Activated CD4-positive, alpha-beta T cell treated with anti-CD3 and anti-CD28 coated beads, Interleukin-2, amount 50 U/mL, for 1 hour (primary cell): ENCODE results near the gene CMTR1.
"Not testable (repeated sequence)": the region's sequence is repeated elsewhere in the genome, so short reads cannot be mapped to it uniquely, and the experiment has no call there.

Experiments
- DNase-seq: peaks from one replicate; pipeline ENCODE4 v3.0.0-alpha.2; 2020

Gene CMTR1

DNA sequence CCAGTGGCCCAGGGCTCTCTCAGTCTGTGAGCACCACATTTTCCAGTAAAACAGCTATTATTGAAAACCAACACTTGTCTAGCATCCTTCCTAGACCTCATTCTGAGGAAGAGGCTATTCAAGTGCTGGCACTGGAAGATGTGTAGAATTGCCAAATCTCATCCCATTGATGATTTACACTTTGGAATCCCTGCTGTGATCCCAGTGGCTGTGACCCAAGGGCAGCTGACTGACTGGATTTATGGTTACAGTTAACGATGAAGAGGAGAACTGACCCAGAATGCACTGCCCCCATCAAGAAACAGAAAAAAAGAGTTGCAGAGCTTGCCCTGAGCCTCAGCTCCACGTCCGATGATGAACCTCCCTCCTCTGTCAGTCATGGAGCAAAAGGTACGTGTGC lies 2.4 kb downstream of the CMTR1 start:
- DNase-seq: no peak

DNA sequence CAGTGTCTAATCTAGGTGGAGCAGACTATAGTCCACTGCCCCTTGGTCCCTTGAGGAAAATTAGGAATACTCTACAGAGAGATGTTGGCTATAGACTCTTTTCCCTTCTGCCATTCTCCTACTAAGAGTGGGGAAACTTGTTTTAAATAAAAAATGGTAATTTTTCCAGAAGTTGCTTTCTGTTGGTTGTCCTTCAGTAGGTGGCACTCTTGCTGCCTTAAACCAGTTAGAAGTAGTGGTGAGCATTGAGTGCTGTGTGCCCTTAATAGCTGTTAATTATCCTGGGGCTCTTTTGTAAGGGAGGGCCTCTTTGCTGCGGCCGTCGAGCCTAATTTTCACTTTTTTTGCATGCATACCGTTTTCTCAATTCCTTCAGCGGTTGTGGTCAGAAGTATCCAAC lies 2.8 kb downstream of the CMTR1 start:
- no peak for DNase-seq

DNA sequence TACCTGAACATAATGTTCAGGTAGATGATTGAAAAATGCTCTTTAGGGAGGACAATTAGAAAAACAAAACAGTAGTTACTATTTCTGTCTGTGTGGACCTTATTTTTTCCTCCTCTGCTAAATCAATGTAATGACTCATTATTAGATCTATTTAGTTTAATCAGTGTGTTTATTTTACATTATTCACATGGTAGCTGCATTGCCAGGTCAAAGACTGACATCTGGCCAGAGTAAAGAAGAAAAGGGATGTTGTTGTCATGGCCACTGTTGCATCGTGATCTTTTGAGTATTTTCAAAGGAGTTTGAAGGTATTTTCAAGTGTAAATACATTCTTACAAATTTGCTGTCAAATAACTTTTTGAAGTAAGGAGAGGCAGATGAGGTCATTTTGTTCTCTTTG lies 5.9 kb downstream of the CMTR1 start:
- DNase-seq: no peak

DNA sequence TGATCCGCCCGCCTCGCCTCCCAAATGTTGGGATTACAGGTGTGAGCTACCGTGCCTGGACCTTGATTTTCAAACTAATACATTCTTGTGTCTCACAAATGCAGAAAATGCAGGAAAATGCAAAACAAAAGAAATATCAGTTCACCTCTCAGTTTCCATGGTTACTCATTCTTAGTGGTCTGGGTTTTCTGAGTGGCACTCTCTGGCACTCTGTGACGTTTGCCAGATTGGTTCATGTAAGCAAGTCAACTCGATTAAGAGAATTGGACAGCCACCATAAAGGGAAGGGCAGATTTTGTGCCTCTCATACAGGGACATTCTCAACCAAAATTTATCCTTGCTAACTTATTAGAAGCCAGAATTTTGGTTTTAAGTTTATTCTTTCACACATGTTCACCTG lies 8.6 kb downstream of the CMTR1 start:
- no peak for DNase-seq

GRCh38 chr6:37442416-37443215 lies 9.6 kb downstream of the CMTR1 start:
- no peak for DNase-seq

DNA sequence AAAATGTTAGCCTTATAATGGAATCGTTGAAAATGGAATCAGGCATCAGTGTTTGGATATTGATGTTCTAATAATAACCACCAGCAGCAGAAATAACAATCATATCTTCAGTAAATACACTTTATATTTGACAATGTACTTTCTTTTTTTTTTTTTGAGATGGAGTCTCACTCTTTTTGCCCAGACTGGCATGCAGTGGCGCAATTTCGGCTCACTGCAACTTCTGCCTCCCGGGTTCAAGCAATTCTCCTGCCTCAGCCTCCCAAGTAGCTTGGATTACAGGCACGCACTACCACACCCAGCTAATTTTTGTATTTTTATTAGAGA lies 10.2 kb downstream of the CMTR1 start:
- DNase-seq: not testable (repeated sequence)

GRCh38 chr6:37449984-37450383 lies 17.0 kb downstream of the CMTR1 start:
- no peak for DNase-seq

- DNase-seq: no peak
Observed at GRCh38 chr6:37451441-37452193, 18.6 kb downstream of the CMTR1 start.

GRCh38 chr6:37452522-37452921 lies 19.5 kb downstream of the CMTR1 start:
- no peak for DNase-seq

- DNase-seq: no peak
Observed at GRCh38 chr6:37454420-37455140, 21.6 kb downstream of the CMTR1 start.

DNA sequence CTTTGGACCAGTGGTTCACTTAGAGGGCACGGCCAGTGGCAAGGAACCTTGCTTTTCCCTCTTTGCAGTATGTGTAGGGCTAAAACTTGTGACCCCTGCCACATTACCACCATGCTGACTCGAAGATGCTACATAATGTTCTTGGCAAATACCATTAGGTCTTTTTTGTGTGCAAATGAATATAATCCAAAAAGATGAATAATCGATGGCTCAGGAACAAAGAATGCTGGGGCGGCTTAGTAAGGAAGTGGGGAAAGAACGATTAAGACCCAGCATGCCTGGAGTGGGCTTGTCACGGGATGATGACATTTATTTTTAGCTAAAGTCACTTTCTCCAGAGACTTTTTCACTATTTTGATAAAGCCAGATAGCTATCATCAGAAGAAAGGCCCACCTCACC lies 23.1 kb downstream of the CMTR1 start:
- DNase-seq: no peak

DNA sequence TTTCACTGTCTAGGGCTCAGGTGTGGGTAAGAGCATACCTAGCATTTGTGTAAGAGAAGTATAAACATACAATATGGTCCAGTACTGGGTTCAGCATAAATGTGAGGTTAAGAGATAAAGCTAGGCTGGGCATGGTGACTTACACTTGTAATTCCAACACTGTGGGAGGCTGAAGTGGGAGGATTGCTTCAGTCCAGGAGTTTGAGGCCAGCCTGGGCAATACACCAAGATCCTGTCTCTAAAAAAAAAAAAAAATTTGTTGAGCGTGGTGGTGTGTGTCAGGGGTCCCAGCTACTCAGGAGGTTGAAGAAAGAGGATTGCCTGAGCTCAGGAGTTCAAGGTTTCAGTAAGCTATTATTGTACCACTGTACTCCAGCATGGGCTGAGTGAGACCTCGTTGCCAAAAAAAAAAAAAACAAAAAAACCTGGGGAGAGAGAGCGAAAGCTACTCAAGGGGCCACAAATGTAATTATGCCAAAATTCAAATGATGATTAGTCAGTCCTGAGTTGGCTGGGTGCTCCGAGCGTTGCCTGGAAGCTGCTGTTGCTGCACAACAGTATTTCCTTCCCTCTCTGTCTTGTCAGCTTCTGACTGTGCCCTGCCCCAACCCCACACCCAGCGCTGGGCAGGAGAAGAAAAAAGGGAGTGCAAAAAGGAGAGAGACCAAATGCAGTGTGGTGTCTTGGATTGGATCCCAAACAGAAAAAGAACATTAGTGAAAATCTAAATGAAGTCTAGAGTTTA lies 24.0 kb downstream of the CMTR1 start:
- no peak for DNase-seq

DNA sequence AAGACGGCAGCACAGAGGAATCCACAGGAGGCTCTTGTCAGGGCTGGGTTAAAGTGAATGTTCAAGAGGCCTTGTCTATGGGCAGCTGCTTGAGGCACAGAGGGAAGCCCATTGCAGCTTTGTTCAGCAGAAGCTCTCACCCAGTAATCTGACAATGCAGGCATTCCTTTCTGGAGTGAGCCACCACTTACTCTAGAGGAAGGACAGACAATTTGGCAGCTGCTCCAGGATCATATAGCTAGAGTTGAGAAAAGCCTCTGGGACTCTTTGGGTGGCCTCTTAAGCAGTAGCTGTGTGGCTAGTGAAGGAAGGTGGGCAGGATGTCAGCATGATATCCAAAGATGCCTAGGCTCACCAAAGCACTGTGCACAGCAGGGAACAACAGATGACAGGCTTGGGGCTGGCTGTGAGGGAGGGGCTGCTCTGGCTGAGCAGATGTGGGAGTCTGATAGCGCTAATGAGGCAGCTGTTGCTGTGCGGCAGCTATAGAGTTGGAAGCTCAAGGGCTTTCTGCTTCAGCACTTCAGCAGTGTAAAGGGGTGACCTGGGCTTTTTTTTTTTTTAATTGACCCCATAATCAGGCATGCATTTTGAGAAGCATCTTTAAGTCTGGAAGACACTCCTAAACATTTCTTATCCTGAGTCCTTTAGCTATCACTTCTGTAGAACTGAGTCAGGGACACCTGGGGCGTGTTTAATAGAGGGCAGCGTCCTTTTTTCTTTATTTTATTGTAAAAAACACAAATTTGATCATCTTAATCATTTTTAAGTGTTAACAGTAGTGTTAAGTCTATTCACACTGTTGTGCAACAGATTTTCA lies 27.2 kb downstream of the CMTR1 start:
- DNase-seq: no peak

GRCh38 chr6:37460805-37461204 lies 27.8 kb downstream of the CMTR1 start:
- DNase-seq: no peak

DNA sequence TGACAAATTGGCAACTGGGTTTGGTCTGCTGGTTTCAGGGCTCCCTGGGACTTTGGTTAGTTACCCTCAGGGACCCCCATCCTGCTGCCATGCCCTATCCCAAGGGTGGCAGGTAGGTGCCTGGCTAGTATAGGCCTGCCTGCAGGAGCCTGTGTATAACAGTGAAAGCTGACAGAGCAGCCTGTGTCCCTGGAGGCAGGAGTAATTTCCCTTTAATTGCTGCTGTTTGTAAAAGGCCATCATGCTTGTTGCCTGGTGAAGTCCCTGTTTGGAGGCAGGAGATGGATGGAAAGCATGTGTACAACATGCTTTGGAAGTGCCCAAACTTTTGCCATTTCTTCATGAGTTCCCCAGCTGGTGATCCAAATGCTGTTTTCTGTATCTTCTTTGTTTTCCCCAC lies 30.1 kb downstream of the CMTR1 start:
- DNase-seq: no peak

DNA sequence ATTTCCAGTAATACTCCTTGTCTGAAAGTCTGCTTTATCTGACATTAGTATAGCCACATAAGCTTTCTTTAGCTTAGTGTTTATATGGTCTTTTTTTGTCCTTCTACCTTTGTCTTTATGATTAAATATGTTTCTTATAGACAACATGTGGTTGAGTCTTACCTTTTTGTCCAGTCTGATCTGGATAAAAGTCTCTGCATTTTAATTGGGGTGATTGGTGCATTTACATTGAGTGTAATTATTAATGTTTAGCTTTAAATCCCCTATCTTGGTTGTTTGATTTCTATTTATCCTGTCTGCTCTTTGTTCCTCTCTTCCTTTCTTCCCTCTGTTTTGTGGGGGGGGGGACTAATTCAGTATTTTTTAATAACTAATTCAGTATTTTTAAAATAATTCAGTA lies 34.7 kb downstream of the CMTR1 start:
- no peak for DNase-seq

DNA sequence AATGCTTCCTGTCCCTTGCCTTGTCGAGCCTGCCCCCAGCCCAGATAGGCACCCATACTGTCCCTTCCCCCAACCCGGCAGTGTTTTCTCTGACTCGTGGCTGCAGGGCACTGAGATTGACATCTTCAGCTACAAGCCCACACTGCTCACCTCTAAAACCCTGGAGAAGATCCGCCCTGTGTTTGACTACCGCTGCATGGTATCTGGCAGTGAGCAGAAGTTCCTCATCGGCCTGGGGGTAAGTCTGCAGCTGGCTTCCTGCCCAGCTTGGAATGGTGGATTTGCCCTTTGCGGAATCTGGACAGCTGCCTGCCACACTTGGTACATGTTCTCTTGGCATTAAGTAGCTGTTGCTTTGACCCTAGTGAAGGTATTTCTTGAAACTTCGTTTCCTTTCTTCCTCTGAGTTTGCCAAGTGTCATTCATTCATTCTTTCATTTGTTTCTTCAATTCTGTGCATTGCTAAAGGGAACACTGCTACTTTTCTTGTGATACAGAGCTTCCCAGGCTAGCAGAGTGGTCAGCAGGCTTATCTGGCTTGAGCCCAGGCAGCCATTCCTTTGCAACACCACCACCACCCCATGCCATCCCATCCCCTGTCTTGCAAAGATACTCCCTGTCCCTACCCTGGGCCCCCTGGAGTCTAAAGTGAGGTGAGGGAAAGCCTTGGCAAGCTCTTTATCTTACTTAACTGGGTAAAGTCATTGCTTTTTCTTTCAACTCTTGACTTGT lies 40.5 kb downstream of the CMTR1 start:
- DNase-seq: no peak

- no peak for DNase-seq
Observed at GRCh38 chr6:37474316-37474715, 41.3 kb downstream of the CMTR1 start.

- DNase-seq: no peak
Observed at GRCh38 chr6:37477191-37477590, 44.2 kb downstream of the CMTR1 start.

DNA sequence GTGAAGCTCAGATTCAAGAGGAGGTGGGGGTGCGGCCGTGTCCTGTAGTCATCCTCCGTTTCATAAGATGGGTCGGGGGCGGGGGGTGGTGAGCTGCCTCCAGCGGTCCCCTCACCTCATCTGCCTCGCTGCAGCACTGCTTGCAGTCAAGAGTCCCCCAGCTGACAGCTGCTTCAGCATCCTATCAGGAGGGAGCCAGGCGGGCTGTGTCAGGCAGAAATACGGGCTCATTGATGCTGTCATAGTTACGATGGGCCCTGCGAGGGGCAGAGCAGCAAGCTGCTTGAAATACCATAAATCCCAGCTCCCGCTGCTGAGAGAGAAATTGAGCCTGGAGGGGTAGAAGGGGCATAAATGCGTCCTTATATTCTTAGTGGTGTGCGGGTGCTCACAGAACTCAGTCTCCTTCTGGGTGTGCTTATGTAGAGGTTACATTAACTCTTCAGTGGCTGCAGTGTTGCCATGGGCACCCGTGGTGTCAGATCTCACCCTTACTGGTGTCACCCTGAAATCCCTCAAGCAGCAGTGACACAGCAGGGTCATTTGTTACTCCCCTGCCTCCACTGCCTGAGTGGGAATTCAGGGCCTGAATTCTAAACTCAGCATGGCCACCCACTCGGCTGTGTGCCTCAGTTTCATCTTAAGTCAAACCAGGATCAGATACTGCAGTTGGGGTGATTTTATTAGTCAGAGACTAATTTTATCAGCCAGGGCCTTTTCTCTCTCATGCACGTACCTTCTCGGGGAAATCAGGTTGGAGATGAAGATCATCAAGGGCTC lies 44.8 kb downstream of the CMTR1 start:
- no peak for DNase-seq

GRCh38 chr6:37478827-37479226 lies 45.8 kb downstream of the CMTR1 start:
- no peak for DNase-seq
